NCI-H1417 (cell line): ENCODE results near the gene SAXO2.
"Not testable (repeated sequence)": the region's sequence is repeated elsewhere in the genome, so short reads cannot be mapped to it uniquely, and the experiment has no call there.

ENCODE experiments used
- DNase-seq, 3 experiments: peaks; one replicate each; lab custom pipeline; 2025; lab: John Stamatoyannopoulos, UW

SAXO2 gene

DNA sequence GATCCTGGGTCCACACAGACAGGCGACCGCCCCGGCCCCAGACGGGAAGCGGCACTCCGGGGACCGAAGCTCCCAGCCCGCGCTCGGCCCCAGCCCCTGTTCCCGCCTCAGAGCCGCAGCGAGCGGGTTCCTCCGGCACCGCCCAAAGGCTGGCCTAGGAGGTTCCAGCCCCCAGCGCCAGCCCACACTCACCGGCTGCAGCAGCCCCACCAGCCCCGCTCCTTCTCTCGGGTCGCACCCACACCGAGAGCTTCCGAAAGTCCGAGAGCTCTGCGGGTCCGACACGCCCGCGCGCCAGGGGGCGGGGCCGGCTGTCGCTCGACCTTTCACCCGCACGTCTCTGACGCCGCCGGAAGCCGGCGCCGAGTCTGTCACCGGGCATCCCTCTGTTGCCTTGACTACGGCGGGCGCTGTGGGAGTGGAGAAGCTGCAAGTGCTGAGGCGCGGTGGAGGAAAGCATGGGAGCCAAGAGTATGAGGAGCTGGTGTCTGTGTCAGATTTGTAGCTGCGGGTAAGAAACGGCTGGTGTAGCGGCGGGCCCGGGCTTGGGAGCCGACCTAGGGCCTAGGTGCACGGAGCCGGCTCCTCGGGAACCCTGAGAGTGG lies at the start of gene SAXO2, which contains the start of gene EFL1:
Gene SAXO2, plus strand, starts transcription at position 397 of the 605 bp plus-strand sequence. Its CDS starts 62 bp downstream, at position 459.
Gene EFL1, minus strand, starts transcription at position 313 of the 605 bp plus-strand sequence. CDS start 956 bp downstream, outside the sequence.
- peak; percentile 84 to 97 (median 97) for DNase-seq

DNA sequence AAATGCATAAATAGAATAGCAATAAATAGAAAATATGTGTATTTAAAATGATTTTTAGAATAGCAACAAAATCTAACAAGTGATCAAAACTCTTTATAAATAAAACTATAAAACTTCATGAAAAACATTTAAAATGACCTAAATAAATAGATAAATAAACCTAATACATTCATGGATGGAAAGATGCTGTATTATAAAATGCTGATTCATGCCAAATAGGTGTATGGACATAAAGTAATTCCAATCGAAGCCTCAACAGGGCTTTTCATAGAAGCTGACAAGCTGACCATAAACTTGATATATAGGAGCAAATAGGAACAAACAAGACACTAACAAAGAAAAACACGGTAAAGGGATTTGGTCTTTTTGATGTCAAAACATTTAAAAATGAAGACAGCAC lies 46.5 kb upstream of the SAXO2 start:
- peak in 1 of 3 experiments; percentile 41 for DNase-seq

DNA sequence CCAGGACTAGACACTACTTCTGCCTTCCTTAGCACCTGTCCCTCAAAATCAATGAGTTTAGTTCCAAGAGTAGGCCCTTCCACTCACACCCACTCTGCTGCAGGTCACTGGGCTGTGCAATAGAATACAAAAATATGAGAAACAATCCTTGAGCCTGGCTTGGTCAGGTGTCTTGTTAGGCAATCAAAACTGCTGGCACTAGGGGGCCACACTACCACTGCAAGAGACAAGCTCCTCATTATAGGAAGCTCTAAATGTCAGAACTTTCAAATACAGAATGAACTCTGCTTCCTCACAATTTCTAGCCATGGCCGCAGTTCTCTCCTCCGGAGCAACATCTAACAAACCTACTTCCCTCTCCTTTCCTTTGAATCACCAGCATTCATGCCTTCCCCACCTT lies 41.1 kb upstream of the SAXO2 start:
- DNase-seq = peak in 1 of 3 experiments; percentile 26

DNA sequence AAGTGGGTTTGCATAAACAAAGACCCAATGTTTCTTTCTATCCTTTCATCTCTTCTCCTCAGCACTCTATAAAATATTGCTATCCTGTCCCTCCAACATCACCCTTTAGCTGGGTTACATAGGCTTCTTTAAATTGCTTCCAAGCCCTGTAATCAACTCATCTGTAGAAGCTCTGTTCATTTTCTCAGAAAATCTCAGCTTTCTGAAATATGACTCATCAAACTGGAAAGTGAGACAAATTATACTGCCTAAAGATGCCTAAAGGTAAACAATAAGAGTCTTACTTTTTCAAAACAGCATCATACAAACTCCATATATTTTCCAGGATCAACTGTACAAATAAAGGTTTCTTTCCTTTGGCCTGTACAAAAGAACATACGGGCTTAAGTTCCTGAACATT lies 33.9 kb upstream of the SAXO2 start:
- no peak for DNase-seq

GRCh38 chr15:82231233-82231632 lies 31.4 kb upstream of the SAXO2 start:
- DNase-seq = peak in 1 of 3 experiments; percentile 28

DNA sequence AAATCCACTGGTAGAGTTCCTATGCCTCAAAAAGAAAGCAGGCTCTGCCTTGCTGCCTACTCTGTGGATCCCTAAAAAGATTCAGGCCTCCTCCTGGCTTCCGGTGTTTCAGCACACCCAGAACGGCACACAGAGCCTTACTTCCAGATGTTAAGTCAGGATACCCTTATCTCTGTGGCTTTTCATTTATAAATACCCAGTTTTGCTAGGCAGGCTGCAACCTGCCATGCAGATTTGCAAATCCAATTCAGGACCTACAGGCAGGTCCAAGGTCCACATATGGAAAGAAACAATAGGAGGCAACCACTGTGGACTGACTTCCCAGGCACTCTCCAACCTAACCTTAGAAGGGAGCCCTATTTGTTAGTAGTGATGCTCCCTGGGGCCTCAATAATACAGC lies 30.8 kb upstream of the SAXO2 start:
- DNase-seq = no peak

GRCh38 chr15:82237944-82238534 lies 24.6 kb upstream of the SAXO2 start:
- DNase-seq = not testable (repeated sequence)

- DNase-seq = no peak
Measured at GRCh38 chr15:82239685-82240391, 22.8 kb upstream of the SAXO2 start.

- DNase-seq = not testable (repeated sequence)
Measured at GRCh38 chr15:82241836-82242499, 20.6 kb upstream of the SAXO2 start.

- DNase-seq = not testable (repeated sequence)
Measured at GRCh38 chr15:82243644-82244043, 19.0 kb upstream of the SAXO2 start.

- DNase-seq = not testable (repeated sequence)
Measured at GRCh38 chr15:82245956-82246355, 16.7 kb upstream of the SAXO2 start.

DNA sequence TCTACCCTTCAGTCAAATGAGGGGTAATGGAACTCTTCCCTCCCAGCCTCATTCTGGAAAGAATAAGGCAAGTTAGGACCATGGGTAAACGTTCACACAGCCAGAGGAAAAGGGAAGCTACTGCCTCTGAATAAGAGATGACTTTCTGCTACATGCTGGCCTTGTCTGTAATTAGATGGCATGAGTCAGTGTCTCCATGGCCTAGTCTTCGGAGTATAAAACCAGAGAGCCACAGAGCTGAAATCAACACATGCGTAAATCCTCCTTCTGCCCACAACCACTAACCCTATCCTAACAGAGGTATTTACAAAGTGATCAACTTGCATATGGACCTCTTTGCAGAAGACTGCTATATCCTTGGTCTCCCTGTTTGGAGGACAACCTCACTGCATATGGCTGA lies 14.4 kb upstream of the SAXO2 start:
- not testable (repeated sequence) for DNase-seq

- peak in 2 of 3 experiments; percentile 24 to 84 for DNase-seq
Measured at GRCh38 chr15:82261566-82262421, 824 bp upstream of the SAXO2 start.

- DNase-seq = peak in 2 of 3 experiments; percentile 81 to 91
Measured at GRCh38 chr15:82263350-82263749, 732 bp downstream of the SAXO2 start.

DNA sequence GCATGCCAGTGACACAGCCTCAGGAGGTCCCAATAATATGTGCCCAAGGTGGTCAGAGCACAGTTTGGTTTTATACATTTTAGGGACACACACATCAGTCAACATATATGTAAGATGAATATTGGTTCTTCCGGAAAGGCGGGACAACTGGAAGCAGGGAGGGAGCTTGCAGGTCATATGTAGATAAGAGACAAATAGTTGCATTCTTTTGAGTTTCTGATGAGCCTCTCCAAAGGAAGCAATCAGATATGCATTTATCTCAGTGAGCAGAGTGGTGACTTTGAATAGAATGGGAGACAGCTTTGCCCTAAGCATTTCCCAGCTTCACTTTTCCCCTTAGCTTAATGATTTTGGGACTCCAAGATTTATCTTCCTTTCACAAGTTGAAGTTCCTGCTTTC lies 4.5 kb downstream of the SAXO2 start:
- DNase-seq = not testable (repeated sequence)

DNA sequence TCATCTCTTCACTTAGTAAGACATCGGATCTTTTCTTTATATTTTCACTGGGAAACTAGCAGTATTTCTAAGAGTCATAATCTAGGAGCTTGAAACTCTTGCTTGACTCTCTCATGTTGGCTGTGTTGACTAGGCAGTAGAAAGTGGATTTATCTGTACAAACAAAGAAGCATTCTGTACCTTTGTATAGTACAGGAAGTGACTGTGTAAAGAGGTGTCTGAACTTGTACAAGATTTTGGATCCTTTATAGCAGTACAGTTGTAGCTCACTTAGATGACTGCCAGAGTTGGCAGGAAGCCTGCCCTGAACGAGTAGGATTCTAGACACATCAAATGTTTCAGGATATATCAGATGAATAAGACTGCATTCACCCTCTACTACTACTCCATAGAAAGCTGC lies 5.8 kb downstream of the SAXO2 start:
- DNase-seq = not testable (repeated sequence)

DNA sequence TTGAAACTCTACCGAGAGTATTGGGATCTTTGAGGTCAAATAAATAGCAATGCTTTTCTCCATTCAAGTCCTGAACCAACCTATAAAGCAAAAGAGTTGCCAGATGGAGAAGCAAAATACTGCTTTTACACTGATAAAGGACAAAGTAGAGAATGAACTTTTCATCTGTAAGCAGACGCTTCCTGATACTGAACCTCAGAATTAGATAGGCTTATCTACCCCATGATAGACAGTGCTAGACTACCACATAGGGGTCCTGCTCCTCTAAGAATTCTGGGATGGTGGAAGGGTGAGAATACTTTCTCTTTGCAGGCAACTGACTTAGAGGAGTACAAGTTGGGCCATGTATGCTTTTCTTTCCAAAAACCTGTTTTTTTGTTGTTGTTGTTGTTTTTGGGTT lies 9.5 kb downstream of the SAXO2 start:
- no peak for DNase-seq

GRCh38 chr15:82275410-82275809 lies 12.8 kb downstream of the SAXO2 start:
- DNase-seq = no peak

GRCh38 chr15:82281276-82281675 lies 18.7 kb downstream of the SAXO2 start:
- not testable (repeated sequence) for DNase-seq

DNA sequence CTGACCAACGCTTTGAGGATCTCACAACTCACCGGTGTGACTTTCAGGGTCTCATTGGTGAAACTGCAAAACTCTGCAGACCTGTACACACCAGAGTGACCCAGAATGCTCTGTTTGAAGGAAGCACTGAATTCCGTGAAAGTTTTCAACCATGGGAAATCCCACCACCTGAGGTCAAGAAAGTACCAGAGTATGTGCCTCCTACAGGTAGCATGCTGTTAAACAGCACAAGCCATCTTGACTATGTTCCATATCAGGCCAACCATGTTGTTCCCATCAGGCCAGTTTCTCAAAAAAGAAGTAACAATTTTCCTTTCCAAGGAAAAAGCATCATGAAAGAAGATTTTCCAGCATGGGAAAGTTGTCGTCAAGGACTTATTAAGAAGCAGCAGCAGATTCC lies 19.8 kb downstream of the SAXO2 start:
- not testable (repeated sequence) for DNase-seq

DNA sequence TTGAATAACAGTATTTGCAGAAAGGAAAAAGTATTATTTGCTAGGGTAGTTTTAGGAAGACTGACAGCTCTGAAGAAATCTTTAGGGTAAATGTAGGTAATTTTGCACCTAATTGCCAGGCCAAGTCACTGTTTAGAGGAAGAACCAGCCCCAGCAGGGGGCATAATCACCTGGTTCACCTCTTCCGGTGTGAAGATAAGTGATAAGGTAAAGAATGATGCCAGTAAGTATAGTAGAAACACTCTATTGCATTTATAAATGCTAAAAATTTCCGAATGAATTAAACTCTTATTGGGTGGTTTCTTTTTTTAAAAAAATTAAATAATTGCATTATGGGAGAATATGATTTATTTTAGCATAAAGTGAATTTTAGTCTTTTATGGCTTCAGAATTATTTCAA lies 21.8 kb downstream of the SAXO2 start:
- not testable (repeated sequence) for DNase-seq
